ENCODE measurements around the gene TTLL11. TPM values are rescaled to one million over a fixed set of nuclear protein-coding genes. Genes with fewer than 3 reads are reported as not detected.

TTLL11 gene
- total RNA-seq, 2 donors from 2014 or later: 2.5 to 2.6 TPM

DNA sequence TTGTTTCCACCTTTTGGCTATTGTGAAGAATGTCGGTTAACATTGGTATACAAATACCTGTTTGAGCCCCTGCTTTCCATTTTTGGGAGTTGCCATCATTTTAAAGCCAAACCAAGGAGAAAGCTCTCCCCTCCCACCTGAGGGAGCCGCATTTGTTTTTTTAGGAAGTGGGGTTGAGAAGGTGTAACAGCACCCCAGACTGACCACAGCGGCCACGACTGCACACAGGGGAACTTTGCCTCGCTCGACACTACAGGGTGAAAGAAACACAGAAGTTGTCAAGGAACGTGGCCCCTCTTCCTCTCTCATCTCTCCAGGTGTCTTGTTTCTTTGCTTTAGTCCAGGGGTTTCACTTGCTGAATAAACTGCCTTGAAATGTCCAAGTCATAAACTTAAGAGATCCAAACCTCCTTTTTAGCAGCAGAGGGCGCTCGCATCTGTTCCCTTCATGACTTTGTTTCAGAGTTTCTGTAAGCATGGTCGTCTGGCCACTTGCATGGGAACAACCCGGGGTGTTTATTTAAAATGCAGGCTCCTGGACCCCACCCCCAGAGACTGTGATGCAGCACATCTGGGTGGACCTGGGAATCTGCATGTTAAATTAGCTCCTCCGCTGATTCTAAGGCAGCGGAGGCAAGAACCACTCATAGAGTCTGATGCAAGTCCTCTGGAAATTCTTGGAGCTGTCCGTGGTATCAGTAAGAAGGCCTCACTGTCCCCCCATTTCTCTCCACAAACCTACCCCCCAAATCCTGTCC is 2.1 kb upstream of the TTLL11 start:
- no peak for ATAC-seq (replicated peaks in 1 of 2)

GRCh38 chr9:122091682-122092592 is 1.2 kb downstream of the TTLL11 start:
- Mint-ChIP-seq H3K27me3 (ENCODE audit: low read depth) (peaks cover 17% of the 10 kb centered on the region), H3K4me1 (ENCODE audit: low read depth) (peaks cover 32% of the 10 kb centered on the region), H3K9me3 (no peaks in the 10 kb centered on the region), H3K4me3 (peak overlapping the region; percentile 84 to 92), H3K27ac (peak overlapping the region; percentile 60), H3K36me3 (ENCODE audit: insufficient read depth in 2 of 2) (peaks cover 0 to 2% of the 10 kb centered on the region in 2 donors)
- ATAC-seq (replicated peaks in 1 of 2): no peak
- DNase-seq: no peak

More for the DNA sequence above, 2.1 kb upstream of the TTLL11 start:
- peaks cover 36% of the 10 kb centered on the region for H3K4me1 Mint-ChIP-seq (ENCODE audit: low read depth)
- DNase-seq: peak; percentile 48 to 62
- peaks cover 0 to 2% of the 10 kb centered on the region in 2 donors for H3K36me3 Mint-ChIP-seq (ENCODE audit: insufficient read depth in 2 of 2)
- peaks cover 17% of the 10 kb centered on the region for H3K27me3 Mint-ChIP-seq (ENCODE audit: low read depth)
- H3K4me3 Mint-ChIP-seq: peak overlapping the region; percentile 63 to 84
- H3K27ac Mint-ChIP-seq: no peak overlapping the region
- H3K9me3 Mint-ChIP-seq: no peaks in the 10 kb centered on the region

- peaks cover 32% of the 10 kb centered on the region for H3K4me1 Mint-ChIP-seq (ENCODE audit: low read depth)
- peaks cover 17% of the 10 kb centered on the region for H3K27me3 Mint-ChIP-seq (ENCODE audit: low read depth)
- H3K9me3 Mint-ChIP-seq: no peaks in the 10 kb centered on the region
- no peak overlapping the region for H3K4me3 Mint-ChIP-seq
- ATAC-seq (replicated peaks in 1 of 2) (no peak), DNase-seq (no peak)
- peaks cover 0 to 2% of the 10 kb centered on the region in 2 donors for H3K36me3 Mint-ChIP-seq (ENCODE audit: insufficient read depth in 2 of 2)
- H3K27ac Mint-ChIP-seq: no peak overlapping the region
Measured at GRCh38 chr9:122090981-122091380, 2.1 kb downstream of the TTLL11 start.

DNA sequence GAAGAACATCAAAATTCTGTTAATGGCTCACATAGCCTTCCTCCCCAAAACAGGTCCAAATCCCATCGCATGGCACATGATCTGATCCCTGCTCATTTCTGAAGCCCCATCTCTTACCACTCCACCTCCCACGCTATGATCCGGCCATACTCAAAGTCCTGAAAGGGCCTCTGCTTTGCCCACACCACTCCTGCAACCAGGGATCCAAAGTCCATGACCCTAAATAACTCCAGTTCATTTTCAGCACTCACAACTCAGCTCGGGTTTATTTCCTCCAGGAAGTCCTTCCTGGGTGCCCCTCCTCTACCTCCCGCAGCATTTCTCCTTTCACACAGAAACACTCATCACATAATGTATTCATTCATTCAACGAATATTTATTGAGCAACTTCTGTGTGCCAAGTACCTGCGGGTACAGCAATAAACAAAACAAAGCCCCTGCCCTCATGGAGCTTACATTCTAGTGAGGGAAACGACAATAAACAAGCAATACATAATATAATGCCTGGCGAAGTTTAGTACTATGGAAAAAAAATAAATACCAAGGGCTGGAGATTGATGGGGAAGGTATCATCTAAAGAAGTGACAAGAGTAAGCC is 2.7 kb downstream of the TTLL11 start:
- Mint-ChIP-seq H3K36me3 (ENCODE audit: insufficient read depth in 2 of 2) (peaks cover 0 to 2% of the 10 kb centered on the region in 2 donors), H3K4me3 (no peak overlapping the region), H3K4me1 (ENCODE audit: low read depth) (peaks cover 30% of the 10 kb centered on the region), H3K27ac (no peak overlapping the region), H3K27me3 (ENCODE audit: low read depth) (peaks cover 16% of the 10 kb centered on the region), H3K9me3 (no peaks in the 10 kb centered on the region)
- DNase-seq: no peak
- ATAC-seq (replicated peaks in 1 of 2): no peak

- H3K27ac Mint-ChIP-seq: no peak overlapping the region
- peaks cover 0 to 2% of the 10 kb centered on the region in 2 donors for H3K36me3 Mint-ChIP-seq (ENCODE audit: insufficient read depth in 2 of 2)
- H3K27me3 Mint-ChIP-seq (ENCODE audit: low read depth): peaks cover 3% of the 10 kb centered on the region
Measured at GRCh38 chr9:122088880-122089706, 4.0 kb downstream of the TTLL11 start.

DNA sequence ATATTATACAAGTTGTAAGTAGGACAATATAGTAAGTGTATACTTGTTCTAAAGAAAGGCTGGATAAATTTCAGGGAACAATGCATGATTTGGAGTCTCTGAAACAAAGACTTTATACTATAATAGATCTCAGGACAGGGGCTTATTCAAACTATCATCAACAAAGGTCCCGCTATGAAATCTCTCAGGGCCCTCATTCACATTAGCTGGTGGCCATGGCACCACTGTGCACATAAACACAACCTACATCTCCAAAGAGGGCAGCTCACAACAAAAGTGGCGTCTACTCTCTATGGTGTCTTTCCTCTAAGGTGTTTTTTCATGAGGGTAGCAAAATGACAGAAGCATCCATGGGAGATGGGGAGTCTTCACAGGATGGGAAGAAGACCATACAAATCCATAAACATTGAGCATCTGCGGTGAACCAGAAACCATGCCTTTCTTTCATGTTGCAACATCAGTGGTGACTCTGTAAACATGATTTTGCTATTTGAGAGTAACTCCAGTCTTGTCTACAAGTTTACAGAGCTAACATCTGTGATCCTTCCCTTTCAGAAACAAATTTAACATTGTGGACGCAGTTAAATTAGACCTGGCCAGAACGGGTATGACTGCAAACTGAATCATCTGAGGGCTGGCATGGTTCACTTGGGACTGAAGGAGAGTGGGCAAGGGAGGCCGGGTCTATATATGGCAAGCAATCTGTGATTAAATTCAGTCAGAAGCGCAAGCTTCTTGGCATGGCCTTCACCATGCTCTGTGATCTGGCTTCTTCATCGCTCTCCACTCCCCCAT is 5.5 kb downstream of the TTLL11 start:
- no peak for DNase-seq
- H3K36me3 Mint-ChIP-seq (ENCODE audit: insufficient read depth in 2 of 2): peaks cover 0 to 2% of the 10 kb centered on the region in 2 donors
- no peak for ATAC-seq (replicated peaks in 1 of 2)
- no peak overlapping the region for H3K4me3 Mint-ChIP-seq
- no peaks in the 10 kb centered on the region for H3K9me3 Mint-ChIP-seq
- no peak overlapping the region for H3K27ac Mint-ChIP-seq
- H3K4me1 Mint-ChIP-seq (ENCODE audit: low read depth): peaks cover 24% of the 10 kb centered on the region
- H3K27me3 Mint-ChIP-seq (ENCODE audit: low read depth): no peaks in the 10 kb centered on the region

More at GRCh38 chr9:122088880-122089706, 4.0 kb downstream of the TTLL11 start:
- no peaks in the 10 kb centered on the region for H3K9me3 Mint-ChIP-seq
- no peak for ATAC-seq (replicated peaks in 1 of 2)
- no peak overlapping the region for H3K4me3 Mint-ChIP-seq
- peaks cover 18% of the 10 kb centered on the region for H3K4me1 Mint-ChIP-seq (ENCODE audit: low read depth)
- DNase-seq: no peak

DNA sequence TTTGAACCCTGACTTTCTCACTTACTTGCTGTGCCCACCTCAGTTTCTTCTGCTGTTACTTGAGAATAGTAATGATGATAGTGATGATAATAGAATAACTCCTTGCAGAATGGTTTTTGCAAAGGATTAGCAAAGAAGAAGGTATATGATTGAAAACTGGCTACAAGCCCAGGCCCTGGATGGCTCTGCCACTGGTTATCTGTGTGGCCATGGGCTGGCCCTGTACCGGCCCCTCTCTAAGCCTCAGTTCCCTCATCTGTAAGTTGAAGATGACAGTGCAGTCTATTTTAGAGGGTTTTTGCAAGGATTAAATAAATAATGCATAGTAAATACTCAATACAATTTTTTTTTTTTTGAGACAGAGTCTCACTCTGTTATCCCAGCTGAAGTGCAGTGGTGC is 6.2 kb downstream of the TTLL11 start:
- Mint-ChIP-seq H3K9me3 (no peaks in the 10 kb centered on the region), H3K4me3 (no peak overlapping the region), H3K4me1 (ENCODE audit: low read depth) (peaks cover 19% of the 10 kb centered on the region), H3K27ac (no peak overlapping the region), H3K36me3 (ENCODE audit: insufficient read depth in 2 of 2) (peaks cover 0 to 2% of the 10 kb centered on the region in 2 donors), H3K27me3 (ENCODE audit: low read depth) (no peaks in the 10 kb centered on the region)
- no peak for DNase-seq
- no peak for ATAC-seq (replicated peaks in 1 of 2)

GRCh38 chr9:122085260-122085659 is 7.8 kb downstream of the TTLL11 start:
- Mint-ChIP-seq H3K4me3 (no peak overlapping the region), H3K4me1 (ENCODE audit: low read depth) (peaks cover 9% of the 10 kb centered on the region), H3K27me3 (ENCODE audit: low read depth) (no peaks in the 10 kb centered on the region), H3K9me3 (no peaks in the 10 kb centered on the region), H3K27ac (no peak overlapping the region), H3K36me3 (ENCODE audit: insufficient read depth in 2 of 2) (no peaks in the 10 kb centered on the region)
- ATAC-seq (replicated peaks in 1 of 2): no peak
- DNase-seq: no peak

- Mint-ChIP-seq H3K36me3 (ENCODE audit: insufficient read depth in 2 of 2) (no peaks in the 10 kb centered on the region), H3K27me3 (ENCODE audit: low read depth) (no peaks in the 10 kb centered on the region), H3K9me3 (no peaks in the 10 kb centered on the region), H3K4me3 (no peak overlapping the region), H3K4me1 (ENCODE audit: low read depth) (peaks cover 9% of the 10 kb centered on the region), H3K27ac (no peak overlapping the region)
- ATAC-seq (replicated peaks in 1 of 2): no peak
- DNase-seq: no peak
Measured at GRCh38 chr9:122084026-122084675, 9.0 kb downstream of the TTLL11 start.

DNA sequence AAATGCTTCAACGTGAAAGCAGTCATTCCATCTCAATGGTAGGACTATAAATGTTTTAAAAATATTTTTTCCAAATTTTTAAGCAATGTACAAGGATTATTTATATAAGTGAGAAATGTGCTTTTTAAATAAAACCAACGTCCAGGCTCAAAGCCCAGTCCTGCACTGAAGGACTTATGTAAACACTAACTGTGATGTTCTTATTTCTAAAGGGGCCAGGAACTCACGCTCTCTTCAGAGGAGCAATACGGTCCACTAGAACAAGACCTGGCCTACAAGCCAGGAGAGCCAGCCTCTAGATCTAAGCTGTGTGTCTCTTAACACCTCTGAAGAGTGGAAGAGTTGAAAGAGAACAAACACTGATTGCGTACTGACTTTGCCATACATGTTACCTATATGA is 12.1 kb downstream of the TTLL11 start:
- no peak overlapping the region for H3K4me3 Mint-ChIP-seq
- peaks cover 5 to 7% of the 10 kb centered on the region in 2 donors for H3K9me3 Mint-ChIP-seq
- H3K4me1 Mint-ChIP-seq (ENCODE audit: low read depth): peaks cover 9% of the 10 kb centered on the region
- peaks cover 8 to 13% of the 10 kb centered on the region in 2 donors for H3K36me3 Mint-ChIP-seq (ENCODE audit: insufficient read depth in 2 of 2)
- ATAC-seq (replicated peaks in 1 of 2) (no peak), DNase-seq (no peak)
- H3K27me3 Mint-ChIP-seq (ENCODE audit: low read depth): no peaks in the 10 kb centered on the region
- no peak overlapping the region for H3K27ac Mint-ChIP-seq

GRCh38 chr9:122078557-122078956 is 14.6 kb downstream of the TTLL11 start:
- ATAC-seq (replicated peaks in 1 of 2): no peak
- Mint-ChIP-seq H3K27me3 (ENCODE audit: low read depth) (no peaks in the 10 kb centered on the region), H3K27ac (no peak overlapping the region), H3K36me3 (ENCODE audit: insufficient read depth in 2 of 2) (peaks cover 8 to 13% of the 10 kb centered on the region in 2 donors), H3K4me3 (no peak overlapping the region), H3K9me3 (peaks cover 5 to 7% of the 10 kb centered on the region in 2 donors), H3K4me1 (ENCODE audit: low read depth) (peaks cover 7% of the 10 kb centered on the region)
- no peak for DNase-seq
